Loucy (cell line): ENCODE results near the gene CLASP1.

Source experiments
- H2AFZ ChIP-seq: fragments of 200-600 bp; sonication (generic); 2 replicates; pipeline ENCODE4 v1.6.0; 2016; ENCODE audit warnings: antibody characterized with exemption, mild to moderate bottlenecking, low read length, moderate library complexity
- H3F3A ChIP-seq: fragments of 200-600 bp; 2 replicates; pipeline ENCODE4 v1.6.0; 2016; ENCODE audit warnings: antibody characterized with exemption, low read depth, mild to moderate bottlenecking
- H3K27me3 ChIP-seq: fragments of 200-600 bp; sonication (generic); 2 replicates; pipeline ENCODE4 v1.6.1; 2014; ENCODE audit warnings: low read length, mild to moderate bottlenecking; ENCODE audit not compliant: insufficient read depth, poor library complexity, severe bottlenecking
- H3K36me3 ChIP-seq: fragments of 200-600 bp; sonication (generic); 2 replicates; pipeline ENCODE4 v1.6.1; 2016; ENCODE audit warnings: low read length; ENCODE audit not compliant: insufficient read depth
- H3K4me1 ChIP-seq: fragments of 200-600 bp; sonication (generic); 2 replicates; pipeline ENCODE4 v1.5.1; 2014; ENCODE audit warnings: low read length, mild to moderate bottlenecking; ENCODE audit not compliant: insufficient read depth, poor library complexity, severe bottlenecking
- H3K4me2 ChIP-seq: fragments of 200-600 bp; sonication (generic); 2 replicates; pipeline ENCODE4 v1.6.0; 2014; ENCODE audit warnings: antibody characterized with exemption, low read length, low read depth, mild to moderate bottlenecking; ENCODE audit not compliant: poor library complexity, severe bottlenecking
- H3K4me3 ChIP-seq: fragments of 200-600 bp; sonication (generic); 2 replicates; pipeline ENCODE4 v1.5.1; 2014; ENCODE audit warnings: low read length, mild to moderate bottlenecking, mixed read lengths; ENCODE audit not compliant: poor library complexity, severe bottlenecking
- H3K79me2 ChIP-seq: fragments of 200-600 bp; sonication (generic); 2 replicates; pipeline ENCODE4 v1.6.1; 2014; ENCODE audit warnings: low read length; ENCODE audit not compliant: insufficient read depth
- H3K9ac ChIP-seq: fragments of 200-600 bp; sonication (generic); 2 replicates; pipeline ENCODE4 v1.6.0; 2014; ENCODE audit warnings: mild to moderate bottlenecking, low read depth, low read length, moderate library complexity; ENCODE audit not compliant: poor library complexity, severe bottlenecking
- H3K9me2 ChIP-seq: fragments of 200-600 bp; sonication (generic); replicated peaks from 2 replicates; pipeline ENCODE4 v1.6.1; 2016; ENCODE audit warnings: low read depth, low read length, mixed read lengths
- H3K9me3 ChIP-seq: fragments of 200-600 bp; sonication (generic); 2 replicates; pipeline ENCODE4 v1.6.1; 2014; ENCODE audit warnings: mild to moderate bottlenecking, antibody characterized with exemption, low read length, low read depth; ENCODE audit not compliant: insufficient read depth
- H4K20me1 ChIP-seq: fragments of 200-600 bp; sonication (generic); 2 replicates; pipeline ENCODE4 v1.6.0; 2014; ENCODE audit warnings: antibody characterized with exemption, low read length, mild to moderate bottlenecking; ENCODE audit not compliant: insufficient read depth, poor library complexity, severe bottlenecking
- EZH2phosphoT487 ChIP-seq: fragments of 200-600 bp; IDR thresholded peaks from 2 replicates; pipeline ENCODE4 v1.6.1; 2018; ENCODE audit warnings: antibody characterized with exemption, mild to moderate bottlenecking, moderate library complexity, borderline replicate concordance
- TF ChIP-seq, protein P1 (sequence below): fragments of 200-600 bp; sonication (generic); conservative IDR thresholded peaks from 2 replicates; pipeline ENCODE4 v1.5.1; 2014; ENCODE audit warnings: mild to moderate bottlenecking, antibody characterized with exemption, low read length

CLASP1 gene

DNA sequence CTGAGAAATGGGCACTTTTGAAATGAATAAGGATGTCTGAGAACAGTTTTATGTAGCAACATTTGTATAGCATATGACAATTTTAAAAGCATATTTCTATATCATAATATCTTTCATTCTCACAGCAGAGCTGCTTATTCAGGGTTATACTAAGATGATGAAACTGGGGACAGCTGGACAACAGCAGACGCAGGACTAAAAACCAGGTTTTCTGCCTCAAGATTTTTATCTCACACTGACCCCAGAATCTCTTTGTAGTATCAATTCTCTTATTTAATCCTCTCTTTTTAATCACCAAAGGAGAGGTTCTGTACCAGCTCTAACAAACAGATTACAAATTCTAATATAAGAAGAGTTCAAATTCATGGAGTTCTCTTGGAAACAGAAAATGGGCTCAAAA lies 290.1 kb downstream of the CLASP1 start:
- Histone ChIP-seq H3K79me2 (no peaks in the 10 kb centered on the region), H3K4me1 (no peaks in the 10 kb centered on the region), H3K4me2 (no peak overlapping the region), H4K20me1 (no peaks in the 10 kb centered on the region), H3F3A (no peaks in the 10 kb centered on the region), H2AFZ (no peak overlapping the region), H3K9me3 (no peaks in the 10 kb centered on the region), H3K36me3 (peaks cover 84% of the 10 kb centered on the region; the same call in 1 of the 2 replicates), H3K9me2 (no peaks in the 10 kb centered on the region), H3K4me3 (no peak overlapping the region), H3K9ac (no peak overlapping the region), H3K27me3 (no peaks in the 10 kb centered on the region)
- no peak for TF ChIP-seq EZH2phosphoT487
- TF ChIP-seq, protein P1, sequence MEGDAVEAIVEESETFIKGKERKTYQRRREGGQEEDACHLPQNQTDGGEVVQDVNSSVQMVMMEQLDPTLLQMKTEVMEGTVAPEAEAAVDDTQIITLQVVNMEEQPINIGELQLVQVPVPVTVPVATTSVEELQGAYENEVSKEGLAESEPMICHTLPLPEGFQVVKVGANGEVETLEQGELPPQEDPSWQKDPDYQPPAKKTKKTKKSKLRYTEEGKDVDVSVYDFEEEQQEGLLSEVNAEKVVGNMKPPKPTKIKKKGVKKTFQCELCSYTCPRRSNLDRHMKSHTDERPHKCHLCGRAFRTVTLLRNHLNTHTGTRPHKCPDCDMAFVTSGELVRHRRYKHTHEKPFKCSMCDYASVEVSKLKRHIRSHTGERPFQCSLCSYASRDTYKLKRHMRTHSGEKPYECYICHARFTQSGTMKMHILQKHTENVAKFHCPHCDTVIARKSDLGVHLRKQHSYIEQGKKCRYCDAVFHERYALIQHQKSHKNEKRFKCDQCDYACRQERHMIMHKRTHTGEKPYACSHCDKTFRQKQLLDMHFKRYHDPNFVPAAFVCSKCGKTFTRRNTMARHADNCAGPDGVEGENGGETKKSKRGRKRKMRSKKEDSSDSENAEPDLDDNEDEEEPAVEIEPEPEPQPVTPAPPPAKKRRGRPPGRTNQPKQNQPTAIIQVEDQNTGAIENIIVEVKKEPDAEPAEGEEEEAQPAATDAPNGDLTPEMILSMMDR = no peak

DNA sequence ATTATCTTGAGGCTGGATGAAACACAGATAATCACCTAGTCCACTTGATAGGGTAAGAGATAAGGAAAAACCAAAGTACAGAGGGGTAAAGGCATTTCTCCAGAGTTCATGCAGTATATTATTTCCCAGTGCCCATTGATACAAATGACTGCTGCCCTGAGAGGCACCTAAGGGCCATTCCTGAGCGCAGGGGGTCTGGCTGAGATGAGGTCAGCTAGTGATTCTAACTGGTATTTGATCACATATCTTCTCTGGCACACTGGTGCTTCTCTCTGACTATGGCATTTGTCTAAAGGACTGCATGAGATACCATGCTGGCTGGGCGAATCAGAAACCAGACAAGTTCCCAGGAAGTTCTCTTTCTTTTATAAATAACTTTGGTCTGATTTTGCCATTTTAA lies 291.0 kb downstream of the CLASP1 start:
- Histone ChIP-seq H3K9me2 (no peaks in the 10 kb centered on the region), H3K4me2 (no peak overlapping the region), H3K27me3 (no peaks in the 10 kb centered on the region), H3F3A (no peaks in the 10 kb centered on the region), H3K4me3 (no peak overlapping the region), H3K4me1 (no peaks in the 10 kb centered on the region), H4K20me1 (no peaks in the 10 kb centered on the region), H3K36me3 (peaks cover 85% of the 10 kb centered on the region; the same call in 1 of the 2 replicates), H2AFZ (no peak overlapping the region), H3K9me3 (no peaks in the 10 kb centered on the region), H3K79me2 (no peaks in the 10 kb centered on the region), H3K9ac (no peak overlapping the region)
- TF ChIP-seq EZH2phosphoT487 = no peak
- TF ChIP-seq, protein P1 = no peak

DNA sequence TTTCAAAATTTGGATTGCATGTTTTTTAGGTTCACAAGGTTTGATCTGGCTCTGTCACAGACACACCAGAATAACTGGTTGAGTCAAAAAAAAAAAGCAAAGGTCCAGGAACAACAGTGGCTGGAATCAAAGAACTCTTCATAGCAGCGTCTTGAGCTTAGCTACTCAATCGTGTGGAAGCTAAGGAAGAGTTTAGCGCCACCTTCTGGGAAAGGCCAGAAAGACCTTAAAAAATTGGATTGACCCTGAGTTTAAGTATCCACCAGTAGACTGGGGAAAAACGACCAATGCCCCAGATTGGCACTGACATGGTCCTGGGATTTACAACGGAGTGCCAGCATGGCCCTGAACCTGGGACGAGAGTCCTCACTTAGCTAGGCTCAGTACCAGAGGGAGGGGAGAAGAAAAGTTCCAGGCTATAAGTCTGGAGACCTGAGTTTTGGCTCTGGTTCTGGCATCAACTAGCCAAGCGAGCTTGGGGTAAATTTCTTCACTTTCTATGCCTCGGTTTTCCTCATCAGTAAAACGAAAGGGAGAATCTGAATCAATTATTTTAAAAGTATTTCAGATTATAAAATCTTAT lies 293.1 kb downstream of the CLASP1 start:
- Histone ChIP-seq H3K79me2 (no peaks in the 10 kb centered on the region), H3K9me3 (no peaks in the 10 kb centered on the region), H3K9me2 (no peaks in the 10 kb centered on the region), H3K36me3 (peaks cover 85% of the 10 kb centered on the region; the same call in 1 of the 2 replicates), H3K4me2 (no peak overlapping the region), H3F3A (no peaks in the 10 kb centered on the region), H2AFZ (no peak overlapping the region), H3K4me3 (no peak overlapping the region), H3K9ac (no peak overlapping the region), H3K4me1 (no peaks in the 10 kb centered on the region), H3K27me3 (no peaks in the 10 kb centered on the region), H4K20me1 (no peaks in the 10 kb centered on the region)
- no peak for TF ChIP-seq EZH2phosphoT487
- TF ChIP-seq, protein P1 = peak; percentile 86
